Endothelial cell of umbilical vein (primary cell): ENCODE results near the gene MAPK4. TPM values are rescaled to one million over a fixed set of nuclear protein-coding genes. Genes with fewer than 3 reads are reported as not detected.

Source experiments
- BruUV-seq: library from RNA; stranded (reverse); fragments of 400-500 nt; replicated peaks from 2 replicates; lab custom pipeline; 2021; lab: Mats Ljungman, UMichigan
- CTCF ChIA-PET: fragments of 300-600, 350-600 bp; sonication (Branson Sonifier 250); formaldehyde crosslinking; loops from one replicate; lab custom pipeline; 2021; ENCODE audit warnings: antibody characterized with exemption, inconsistent platforms; lab: Charles Lee
- POLR2A ChIA-PET: fragments of 300-600, 350-600 bp; sonication (Branson Sonifier 250); formaldehyde crosslinking; loops from one replicate; lab custom pipeline; 2021; ENCODE audit warnings: antibody characterized with exemption, inconsistent platforms; lab: Charles Lee
- DNase-seq: peaks from one replicate; pipeline ENCODE4 v3.0.0-alpha.2; 2011; ENCODE audit warnings: low read depth, low spot score
- FAIRE-seq: peaks from 2 replicates; lab custom pipeline; 2011; peaks lifted over from hg19 to GRCh38; lab: Jason Lieb, UNC
- H2AFZ ChIP-seq: 2 replicates; pipeline ENCODE4 v1.6.0; 2012; ENCODE audit warnings: low read depth, low read length, control low read depth, inconsistent platforms
- H3K27ac ChIP-seq: 2 replicates; pipeline ENCODE4 v1.5.1; 2011; ENCODE audit warnings: low read depth, mild to moderate bottlenecking, control low read depth, low read length, moderate library complexity; ENCODE audit not compliant: insufficient read depth
- H3K27me3 ChIP-seq, 2 experiments: 2 replicates each; pipeline versions ENCODE4 v1.6.0 to v1.6.1; 2011; ENCODE audit warnings: low read length in 2 of 2, mixed read lengths in 1 of 2; ENCODE audit not compliant: control insufficient read depth in 2 of 2, insufficient read depth in 2 of 2
- H3K36me3 ChIP-seq, 2 experiments: 2 replicates in 1 of 2; 3 replicates in 1 of 2; pipeline ENCODE4 v1.5.1; 2011; ENCODE audit warnings: low read length in 2 of 2, mild to moderate bottlenecking in 1 of 2, moderate library complexity in 1 of 2; ENCODE audit not compliant: control insufficient read depth in 2 of 2, insufficient read depth in 2 of 2; ENCODE audit errors: extremely low read depth in 1 of 2
- H3K4me1 ChIP-seq: 3 replicates; pipeline ENCODE4 v1.5.1; 2011; ENCODE audit warnings: mild to moderate bottlenecking, low read length; ENCODE audit not compliant: control insufficient read depth, insufficient read depth; ENCODE audit errors: extremely low read depth
- H3K4me2 ChIP-seq: 2 replicates; pipeline ENCODE4 v1.6.1; 2011; ENCODE audit warnings: low read length, control low read depth, mixed read lengths; ENCODE audit not compliant: insufficient read depth
- H3K4me3 ChIP-seq, 3 experiments: fragments of 200-600 bp in 1 of 3; sonication (generic), shearing (Covaris generic) in 1 of 3; replicated peaks in 1 of 3; 2 replicates each; pipeline ENCODE4 v1.5.1; 2011 to 2016; ENCODE audit warnings: control low read depth in 3 of 3, low read length in 3 of 3, mild to moderate bottlenecking in 2 of 3, inconsistent platforms in 1 of 3, low read depth in 1 of 3, moderate library complexity in 1 of 3; ENCODE audit not compliant: insufficient read depth in 1 of 3
- H3K79me2 ChIP-seq: 2 replicates; pipeline ENCODE4 v1.6.0; 2012; ENCODE audit warnings: low read length, inconsistent platforms; ENCODE audit not compliant: control insufficient read depth, insufficient read depth
- H3K9ac ChIP-seq: replicated peaks from 2 replicates; pipeline ENCODE3; 2011; ENCODE audit warnings: low read length, control low read depth; ENCODE audit not compliant: insufficient read depth; ENCODE audit errors: extremely low read depth
- H3K9me1 ChIP-seq: replicated peaks from 3 replicates; pipeline ENCODE4 v1.6.0; 2011; ENCODE audit warnings: mild to moderate bottlenecking, low read length; ENCODE audit not compliant: control insufficient read depth, insufficient read depth; ENCODE audit errors: extremely low read depth
- H3K9me3 ChIP-seq: replicated peaks from 2 replicates; pipeline ENCODE4 v1.5.1; 2012; ENCODE audit warnings: low read length, inconsistent platforms; ENCODE audit not compliant: control insufficient read depth, insufficient read depth
- H4K20me1 ChIP-seq: replicated peaks from 2 replicates; pipeline ENCODE3; 2011; ENCODE audit warnings: mild to moderate bottlenecking, low read length; ENCODE audit not compliant: control insufficient read depth, insufficient read depth; ENCODE audit errors: extremely low read depth
- CTCF ChIP-seq, 2 donors: IDR thresholded peaks; 1 replicate in 1 of 2; 2 replicates in 1 of 2; pipeline ENCODE4 v1.5.1; 2011; ENCODE audit warnings: low read length in 2 of 2, mild to moderate bottlenecking in 2 of 2, moderate library complexity in 2 of 2, control low read depth in 1 of 2, inconsistent platforms in 1 of 2, low read depth in 1 of 2; ENCODE audit not compliant: insufficient read depth in 1 of 2; ENCODE audit errors: extremely low read depth in 1 of 2
- EZH2 ChIP-seq: IDR thresholded peaks from 2 replicates; pipeline ENCODE4 v1.6.1; 2012; ENCODE audit warnings: borderline replicate concordance, low read depth, mild to moderate bottlenecking, moderate library complexity, low read length, inconsistent platforms; ENCODE audit not compliant: severe bottlenecking
- FOS ChIP-seq: IDR thresholded peaks from 2 replicates; pipeline ENCODE4 v1.6.1; 2011; ENCODE audit warnings: mild to moderate bottlenecking, low read length, moderate library complexity, borderline replicate concordance; ENCODE audit not compliant: insufficient read depth
- GATA2 ChIP-seq: IDR thresholded peaks from 2 replicates; pipeline ENCODE4 v1.7.0; 2011; ENCODE audit warnings: low read depth, mild to moderate bottlenecking, moderate library complexity, mixed read lengths, low read length; ENCODE audit not compliant: insufficient read length, insufficient read depth
- JUN ChIP-seq: IDR thresholded peaks from 2 replicates; pipeline ENCODE4 v1.6.1; 2011; ENCODE audit warnings: borderline replicate concordance, low read depth; ENCODE audit not compliant: insufficient read length, insufficient read depth
- MYC ChIP-seq: IDR thresholded peaks from one replicate; pipeline ENCODE4 v1.6.1; 2011; ENCODE audit warnings: mild to moderate bottlenecking, low read depth, low read length
- POLR2A ChIP-seq: IDR thresholded peaks from 2 replicates; pipeline ENCODE4 v1.6.1; 2012; ENCODE audit warnings: low read depth, mild to moderate bottlenecking, control low read depth, low read length
- POLR2AphosphoS5 ChIP-seq: IDR thresholded peaks from 2 replicates; pipeline ENCODE4 v1.6.1; 2012; ENCODE audit warnings: low read depth, mild to moderate bottlenecking, control low read depth, low read length, moderate library complexity; ENCODE audit not compliant: insufficient read depth
- dilution Hi-C: fragments of 300-500 bp; cut with MboI; formaldehyde crosslinking; loops from one replicate; pipeline ENCODE4 v1.15.0; 2019; ENCODE audit warnings: low sequenced_read_pairs; ENCODE audit not compliant: extremely low pct_ligation_motif_present
- intact Hi-C: fragments of 100-400 bp; cut with micrococcal nuclease; formaldehyde crosslinking; loops from one replicate; pipeline ENCODE4 v1.10.0; 2022
- polyA plus RNA-seq, 4 experiments: library from polyadenylated mRNA; depleted of rRNA in 3 of 4; stranded (reverse) in 3 of 4; unstranded in 1 of 4; fragments of >200 nt; gene quantifications; 2 replicates each; pipeline versions ENCODE4 v1.2.1 to v1.2.3, GENCODE V29; 2011 to 2012; ENCODE audit warnings: missing spikeins in 1 of 4
- total RNA-seq: library from RNA; stranded (reverse); gene quantifications from 2 replicates; pipeline ENCODE4 v1.2.3, GENCODE V29; 2021
- TF ChIP-seq, protein P1 (sequence below): IDR thresholded peaks from 2 replicates; pipeline ENCODE4 v1.6.1; 2011; ENCODE audit not compliant: insufficient read depth, insufficient read length

Gene MAPK4
- total and polyA plus RNA-seq, 2 donors (not counting 3 experiments of a cell fraction or from before 2014, with no cell fraction given) = not detected

- dilution Hi-C loops (no loop called here), intact Hi-C loops (no loop called here)
- Histone ChIP-seq H3K4me2 (no peak overlapping the region), H3K27me3 (no peaks in the 10 kb centered on the region), H3K27ac (no peak overlapping the region), H3K9ac (no peak overlapping the region), H3K9me1 (no peaks in the 10 kb centered on the region), H2AFZ (no peak overlapping the region), H3K36me3 (no peaks in the 10 kb centered on the region), H3K4me1 (no peaks in the 10 kb centered on the region), H3K9me3 (no peaks in the 10 kb centered on the region), H4K20me1 (no peaks in the 10 kb centered on the region), H3K79me2 (no peaks in the 10 kb centered on the region), H3K4me3 (no peak overlapping the region)
- DNase-seq (no peak), FAIRE-seq (no peak)
- TF ChIP-seq GATA2 = no peak
- no peak for TF ChIP-seq CTCF (IDR thresholded peaks at IDR 0.05; ENCODE audit: extremely low read depth in 1 of 2, insufficient read depth in 1 of 2, low read depth in 1 of 2, low read length in 2 of 2)
- TF ChIP-seq FOS = no peak
- no peak for TF ChIP-seq POLR2AphosphoS5
- TF ChIP-seq, protein P1, sequence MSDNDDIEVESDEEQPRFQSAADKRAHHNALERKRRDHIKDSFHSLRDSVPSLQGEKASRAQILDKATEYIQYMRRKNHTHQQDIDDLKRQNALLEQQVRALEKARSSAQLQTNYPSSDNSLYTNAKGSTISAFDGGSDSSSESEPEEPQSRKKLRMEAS = no peak
- TF ChIP-seq MYC = no peak
- TF ChIP-seq JUN = no peak
- TF ChIP-seq POLR2A = no peak
- no peak for TF ChIP-seq EZH2
- POLR2A ChIA-PET = no interaction called here
- BruUV-seq = no TSS peak
- CTCF ChIA-PET = no interaction called here
Measured at GRCh38 chr18:50638016-50638883, 78.4 kb downstream of the MAPK4 start.
